Osteoblast (primary cell): ENCODE results near the gene CPD. TPM values are rescaled to one million over a fixed set of nuclear protein-coding genes. Genes with fewer than 3 reads are reported as not detected.

ENCODE experiments used
- DNase-seq: peaks from one replicate; pipeline ENCODE4 v3.0.0; 2011; ENCODE audit warnings: low spot score, mixed read lengths; ENCODE audit not compliant: insufficient read length; ENCODE audit errors: missing footprints
- H2AFZ ChIP-seq: 2 replicates; pipeline ENCODE4 v1.6.0; 2011; ENCODE audit warnings: mild to moderate bottlenecking, low read length
- H3K27ac ChIP-seq: 2 replicates; pipeline ENCODE4 v1.5.1; 2011; ENCODE audit warnings: mild to moderate bottlenecking, low read depth, low read length, moderate library complexity
- H3K27me3 ChIP-seq: 2 replicates; pipeline ENCODE4 v1.6.0; 2012; ENCODE audit warnings: mild to moderate bottlenecking, control low read depth, inconsistent platforms, low read length, moderate library complexity; ENCODE audit not compliant: insufficient read depth
- H3K36me3 ChIP-seq: 2 replicates; pipeline ENCODE4 v1.5.1; 2011; ENCODE audit warnings: mild to moderate bottlenecking, low read length, control low read depth, moderate library complexity; ENCODE audit not compliant: insufficient read depth
- H3K4me1 ChIP-seq: 2 replicates; pipeline ENCODE4 v1.5.1; 2011; ENCODE audit warnings: mild to moderate bottlenecking, low read length, control low read depth, moderate library complexity; ENCODE audit not compliant: insufficient read depth
- H3K4me2 ChIP-seq: 2 replicates; pipeline ENCODE4 v1.6.0; 2011; ENCODE audit warnings: mild to moderate bottlenecking, low read length; ENCODE audit not compliant: insufficient read depth
- H3K4me3 ChIP-seq: fragments of 200-600 bp; sonication (generic); 3 replicates; pipeline ENCODE4 v1.5.1; 2012; ENCODE audit warnings: mild to moderate bottlenecking, low read length, inconsistent platforms; ENCODE audit not compliant: insufficient read depth
- H3K79me2 ChIP-seq: 2 replicates; pipeline ENCODE4 v1.6.0; 2012; ENCODE audit warnings: mild to moderate bottlenecking, low read length, control low read depth, inconsistent platforms; ENCODE audit not compliant: insufficient read depth
- H3K9me3 ChIP-seq: 2 replicates; pipeline ENCODE4 v1.5.1; 2011; ENCODE audit warnings: low read depth, low read length, control low read depth
- H4K20me1 ChIP-seq: 2 replicates; pipeline ENCODE4 v1.6.0; 2012; ENCODE audit warnings: mild to moderate bottlenecking, low read length, control low read depth; ENCODE audit not compliant: insufficient read depth
- total RNA-seq: library from RNA; depleted of rRNA; stranded (reverse); fragments of >200 nt; gene quantifications from 2 replicates; pipeline ENCODE4 v1.2.3, GENCODE V29; 2012
- TF ChIP-seq, protein P1 (sequence below): IDR thresholded peaks from 2 replicates; pipeline ENCODE4 v1.5.1; 2011; ENCODE audit warnings: mild to moderate bottlenecking, low read depth, low read length, moderate library complexity; ENCODE audit errors: extremely low read depth

The CPD gene
- total RNA-seq, 1 donor, result 95.2 TPM

DNA sequence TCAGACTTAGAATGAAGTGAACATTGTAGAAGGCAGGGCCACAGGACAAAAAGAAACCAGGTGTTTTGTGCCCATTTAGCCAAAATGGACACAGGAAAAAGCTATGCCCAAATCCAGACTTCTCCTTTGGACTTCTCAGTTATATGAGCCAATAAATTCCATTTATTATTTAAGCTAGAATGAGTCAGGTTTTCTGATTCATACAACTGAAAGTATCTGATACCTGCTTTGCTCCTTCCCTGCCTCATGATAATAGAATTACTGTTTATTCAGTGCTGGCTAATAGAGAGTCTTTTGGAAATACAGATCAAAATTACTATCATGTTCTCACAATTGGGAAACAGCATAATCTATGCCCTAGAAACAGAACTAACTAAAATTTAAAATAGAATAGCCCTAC is 8.7 kb upstream of the CPD start:
- TF ChIP-seq, protein P1, sequence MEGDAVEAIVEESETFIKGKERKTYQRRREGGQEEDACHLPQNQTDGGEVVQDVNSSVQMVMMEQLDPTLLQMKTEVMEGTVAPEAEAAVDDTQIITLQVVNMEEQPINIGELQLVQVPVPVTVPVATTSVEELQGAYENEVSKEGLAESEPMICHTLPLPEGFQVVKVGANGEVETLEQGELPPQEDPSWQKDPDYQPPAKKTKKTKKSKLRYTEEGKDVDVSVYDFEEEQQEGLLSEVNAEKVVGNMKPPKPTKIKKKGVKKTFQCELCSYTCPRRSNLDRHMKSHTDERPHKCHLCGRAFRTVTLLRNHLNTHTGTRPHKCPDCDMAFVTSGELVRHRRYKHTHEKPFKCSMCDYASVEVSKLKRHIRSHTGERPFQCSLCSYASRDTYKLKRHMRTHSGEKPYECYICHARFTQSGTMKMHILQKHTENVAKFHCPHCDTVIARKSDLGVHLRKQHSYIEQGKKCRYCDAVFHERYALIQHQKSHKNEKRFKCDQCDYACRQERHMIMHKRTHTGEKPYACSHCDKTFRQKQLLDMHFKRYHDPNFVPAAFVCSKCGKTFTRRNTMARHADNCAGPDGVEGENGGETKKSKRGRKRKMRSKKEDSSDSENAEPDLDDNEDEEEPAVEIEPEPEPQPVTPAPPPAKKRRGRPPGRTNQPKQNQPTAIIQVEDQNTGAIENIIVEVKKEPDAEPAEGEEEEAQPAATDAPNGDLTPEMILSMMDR, result no peak
- Histone ChIP-seq H2AFZ (no peak overlapping the region), H3K36me3 (no peaks in the 10 kb centered on the region), H3K4me1 (no peaks in the 10 kb centered on the region), H4K20me1 (no peaks in the 10 kb centered on the region), H3K9me3 (no peaks in the 10 kb centered on the region), H3K4me3 (no peak overlapping the region), H3K27ac (no peak overlapping the region), H3K79me2 (no peaks in the 10 kb centered on the region), H3K4me2 (no peak overlapping the region), H3K27me3 (peaks cover 12% of the 10 kb centered on the region)
- DNase-seq, result no peak

DNA sequence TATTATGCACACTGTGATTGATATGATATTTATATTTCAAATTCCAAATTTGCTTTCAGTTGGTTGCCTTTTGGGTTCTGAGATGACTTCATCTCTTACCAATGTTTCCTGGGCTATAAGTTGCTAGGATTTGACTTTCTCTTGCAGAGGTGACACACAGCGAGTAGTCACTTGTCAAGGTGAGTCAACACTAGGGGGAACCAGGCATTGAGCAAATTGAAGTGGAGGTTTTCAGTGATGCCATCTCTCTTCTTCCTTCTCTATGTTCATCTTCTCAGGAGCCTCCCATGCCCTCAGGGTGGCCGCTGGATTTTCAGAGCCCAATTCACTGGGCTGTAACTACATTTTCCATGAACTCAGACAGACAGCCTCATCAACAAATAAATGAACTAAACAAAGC is 6.0 kb upstream of the CPD start:
- Histone ChIP-seq H3K79me2 (no peaks in the 10 kb centered on the region), H3K4me3 (no peak overlapping the region), H3K4me1 (peaks cover 18% of the 10 kb centered on the region), H3K36me3 (no peaks in the 10 kb centered on the region), H3K4me2 (no peak overlapping the region), H3K27me3 (no peaks in the 10 kb centered on the region), H3K27ac (no peak overlapping the region), H2AFZ (no peak overlapping the region), H4K20me1 (no peaks in the 10 kb centered on the region), H3K9me3 (no peaks in the 10 kb centered on the region)
- DNase-seq, result no peak
- TF ChIP-seq, protein P1, result no peak

DNA sequence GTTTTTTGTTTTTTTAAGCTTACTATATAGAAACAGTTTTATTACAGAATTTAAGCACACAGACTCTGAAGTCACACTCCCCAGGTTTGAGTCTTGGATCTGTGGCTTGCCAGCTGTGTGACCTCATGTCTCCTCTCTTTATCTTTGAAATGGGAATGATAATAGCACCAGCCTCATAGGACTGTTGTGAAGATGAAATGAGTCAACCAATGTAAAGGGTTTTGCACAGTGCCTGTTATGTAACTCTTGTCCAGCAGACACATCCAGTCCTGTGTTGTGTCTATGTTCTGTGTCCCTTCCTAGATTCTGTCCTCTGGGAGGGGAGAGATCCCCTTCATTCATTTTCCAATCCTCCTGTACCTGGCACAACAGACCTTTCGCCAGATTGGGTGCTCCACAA is 3.1 kb upstream of the CPD start:
- no peak overlapping the region for H3K27ac ChIP-seq
- no peaks in the 10 kb centered on the region for H3K36me3 ChIP-seq
- peaks cover 12% of the 10 kb centered on the region for H3K79me2 ChIP-seq
- no peaks in the 10 kb centered on the region for H3K27me3 ChIP-seq
- H3K9me3 ChIP-seq, result no peaks in the 10 kb centered on the region
- no peak for DNase-seq
- no peak overlapping the region for H3K4me2 ChIP-seq
- H2AFZ ChIP-seq, result no peak overlapping the region
- H3K4me3 ChIP-seq, result no peak overlapping the region
- H4K20me1 ChIP-seq, result peaks cover 10% of the 10 kb centered on the region
- peaks cover 33% of the 10 kb centered on the region for H3K4me1 ChIP-seq
- TF ChIP-seq, protein P1, result no peak

DNA sequence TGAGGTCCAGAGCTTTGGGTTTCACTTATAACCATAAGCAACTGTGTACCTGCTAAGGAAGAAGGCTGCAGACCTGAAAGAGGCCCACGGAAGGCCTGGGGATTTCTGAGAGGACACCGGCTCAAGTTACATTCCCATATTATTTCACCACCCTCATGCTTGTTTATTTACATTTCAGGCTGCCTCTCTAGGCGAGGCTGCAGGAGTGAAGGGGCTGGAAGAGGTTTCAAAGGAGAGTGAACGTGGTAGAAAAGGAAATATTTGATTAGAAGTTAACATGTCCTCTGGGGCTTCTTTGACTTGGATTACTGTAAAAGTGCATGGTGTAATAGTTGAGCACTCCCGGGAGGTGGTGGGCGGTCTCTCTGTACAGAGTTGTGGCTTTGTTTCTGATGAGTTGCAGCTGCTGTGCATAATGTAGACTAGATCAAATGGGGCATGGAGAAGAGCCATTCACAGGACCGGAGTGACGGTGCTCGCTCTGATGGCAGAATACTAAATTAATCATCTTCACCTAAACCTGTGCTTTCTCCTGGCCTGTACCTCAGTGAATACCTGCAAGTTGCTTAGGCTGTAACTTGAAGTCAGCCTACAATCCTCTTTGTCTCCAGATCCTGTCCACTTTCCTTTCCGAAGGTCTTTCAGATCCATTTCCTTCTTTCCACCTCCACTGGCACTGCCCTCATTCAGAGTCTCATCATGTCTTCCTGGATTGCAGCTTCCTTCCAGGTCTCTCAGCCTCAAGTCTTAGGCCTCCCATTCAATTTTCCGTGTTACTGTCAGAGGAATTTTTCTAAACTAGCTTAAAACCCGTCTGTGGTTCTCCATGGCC is 1.9 kb upstream of the CPD start:
- no peaks in the 10 kb centered on the region for H3K27me3 ChIP-seq
- H3K4me3 ChIP-seq, result no peak overlapping the region
- peaks cover 21% of the 10 kb centered on the region for H3K79me2 ChIP-seq
- TF ChIP-seq, protein P1, result no peak
- DNase-seq, result peak; percentile 82
- H3K4me2 ChIP-seq, result peak overlapping the region; percentile 58
- H3K36me3 ChIP-seq, result no peaks in the 10 kb centered on the region
- peaks cover 18% of the 10 kb centered on the region for H4K20me1 ChIP-seq
- H3K4me1 ChIP-seq, result peaks cover 36% of the 10 kb centered on the region
- peak overlapping the region; percentile 1 for H3K27ac ChIP-seq
- no peaks in the 10 kb centered on the region for H3K9me3 ChIP-seq
- H2AFZ ChIP-seq, result peak overlapping the region; percentile 37
